ENCODE data around the gene TENM3.

DNA sequence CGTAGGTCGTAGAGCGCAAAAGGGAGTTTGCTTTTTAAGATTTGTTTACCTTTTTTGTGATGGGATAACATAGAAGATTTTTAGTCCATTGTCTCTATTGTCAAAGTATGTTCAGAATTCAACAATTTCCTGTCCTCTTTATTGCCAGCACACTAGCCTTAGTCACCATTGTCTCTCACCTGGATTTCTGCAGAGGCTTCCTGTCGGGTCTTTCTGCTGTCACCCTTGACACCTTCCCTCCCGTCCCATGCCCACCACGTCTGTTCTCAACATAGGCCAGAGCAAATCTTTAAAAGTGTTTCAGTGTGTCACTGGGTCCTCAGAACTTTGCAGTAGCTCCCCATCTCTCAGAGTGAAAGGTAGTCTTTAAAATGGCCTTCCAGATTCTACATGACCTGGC is 323.9 kb downstream of the TENM3 start:
- no peak for TF ChIP-seq POLR2A (IDR thresholded peaks at IDR 0.05)
- TF ChIP-seq, protein P1, sequence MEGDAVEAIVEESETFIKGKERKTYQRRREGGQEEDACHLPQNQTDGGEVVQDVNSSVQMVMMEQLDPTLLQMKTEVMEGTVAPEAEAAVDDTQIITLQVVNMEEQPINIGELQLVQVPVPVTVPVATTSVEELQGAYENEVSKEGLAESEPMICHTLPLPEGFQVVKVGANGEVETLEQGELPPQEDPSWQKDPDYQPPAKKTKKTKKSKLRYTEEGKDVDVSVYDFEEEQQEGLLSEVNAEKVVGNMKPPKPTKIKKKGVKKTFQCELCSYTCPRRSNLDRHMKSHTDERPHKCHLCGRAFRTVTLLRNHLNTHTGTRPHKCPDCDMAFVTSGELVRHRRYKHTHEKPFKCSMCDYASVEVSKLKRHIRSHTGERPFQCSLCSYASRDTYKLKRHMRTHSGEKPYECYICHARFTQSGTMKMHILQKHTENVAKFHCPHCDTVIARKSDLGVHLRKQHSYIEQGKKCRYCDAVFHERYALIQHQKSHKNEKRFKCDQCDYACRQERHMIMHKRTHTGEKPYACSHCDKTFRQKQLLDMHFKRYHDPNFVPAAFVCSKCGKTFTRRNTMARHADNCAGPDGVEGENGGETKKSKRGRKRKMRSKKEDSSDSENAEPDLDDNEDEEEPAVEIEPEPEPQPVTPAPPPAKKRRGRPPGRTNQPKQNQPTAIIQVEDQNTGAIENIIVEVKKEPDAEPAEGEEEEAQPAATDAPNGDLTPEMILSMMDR (IDR thresholded peaks at IDR 0.05), result no peak
- TF ChIP-seq POLR2AphosphoS5 (IDR thresholded peaks at IDR 0.05), result no peak
